Measurements from ENCODE around the gene BCDIN3D.

DNA sequence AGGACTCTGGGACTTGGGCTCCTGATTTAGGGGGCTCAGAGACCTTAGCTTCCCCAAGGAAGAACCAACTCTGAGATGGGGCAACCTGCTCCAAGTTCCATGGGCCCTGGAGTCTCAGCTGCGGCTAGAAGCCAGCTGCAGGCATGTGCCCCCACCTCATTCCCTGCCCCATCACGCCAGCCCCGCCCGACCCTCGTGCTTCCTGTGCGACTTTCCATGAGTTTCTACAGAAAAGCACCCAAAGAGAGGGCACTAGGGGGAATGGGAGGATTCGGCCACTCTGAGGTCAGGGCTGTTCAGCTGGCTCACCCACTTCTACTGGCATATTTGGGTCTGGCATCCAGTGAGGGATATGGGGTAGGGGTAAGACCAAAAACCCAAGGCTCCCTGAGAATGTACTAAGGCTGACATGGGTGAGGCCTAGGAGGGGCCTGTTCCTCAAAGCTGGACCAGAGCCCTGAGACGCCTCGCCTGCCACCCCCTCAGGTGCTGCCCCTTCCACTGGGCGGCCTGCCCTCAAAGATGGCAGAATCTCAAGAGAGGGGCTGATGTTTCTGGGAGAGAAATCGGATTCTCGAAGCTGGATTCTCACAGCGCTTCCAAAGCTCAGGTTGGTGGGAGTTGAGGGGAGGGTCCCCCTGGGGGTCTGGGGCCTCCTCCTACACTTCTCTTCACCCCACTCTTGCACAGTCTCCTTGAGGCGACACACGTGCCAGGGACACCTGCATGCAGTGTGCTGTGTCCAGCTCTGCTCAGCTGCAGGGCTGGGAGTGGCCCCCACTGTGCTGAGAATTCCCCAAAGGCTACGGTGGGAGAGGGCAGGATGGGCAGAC is 38.7 kb upstream of the BCDIN3D start:
- TF ChIP-seq, protein P1, sequence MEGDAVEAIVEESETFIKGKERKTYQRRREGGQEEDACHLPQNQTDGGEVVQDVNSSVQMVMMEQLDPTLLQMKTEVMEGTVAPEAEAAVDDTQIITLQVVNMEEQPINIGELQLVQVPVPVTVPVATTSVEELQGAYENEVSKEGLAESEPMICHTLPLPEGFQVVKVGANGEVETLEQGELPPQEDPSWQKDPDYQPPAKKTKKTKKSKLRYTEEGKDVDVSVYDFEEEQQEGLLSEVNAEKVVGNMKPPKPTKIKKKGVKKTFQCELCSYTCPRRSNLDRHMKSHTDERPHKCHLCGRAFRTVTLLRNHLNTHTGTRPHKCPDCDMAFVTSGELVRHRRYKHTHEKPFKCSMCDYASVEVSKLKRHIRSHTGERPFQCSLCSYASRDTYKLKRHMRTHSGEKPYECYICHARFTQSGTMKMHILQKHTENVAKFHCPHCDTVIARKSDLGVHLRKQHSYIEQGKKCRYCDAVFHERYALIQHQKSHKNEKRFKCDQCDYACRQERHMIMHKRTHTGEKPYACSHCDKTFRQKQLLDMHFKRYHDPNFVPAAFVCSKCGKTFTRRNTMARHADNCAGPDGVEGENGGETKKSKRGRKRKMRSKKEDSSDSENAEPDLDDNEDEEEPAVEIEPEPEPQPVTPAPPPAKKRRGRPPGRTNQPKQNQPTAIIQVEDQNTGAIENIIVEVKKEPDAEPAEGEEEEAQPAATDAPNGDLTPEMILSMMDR (IDR thresholded peaks at IDR 0.05), result no peak
- no peak for TF ChIP-seq POLR2A (IDR thresholded peaks at IDR 0.05)
- no peak for TF ChIP-seq POLR2AphosphoS5 (IDR thresholded peaks at IDR 0.05)
- no peak for TF ChIP-seq EP300 (IDR thresholded peaks at IDR 0.05)

Data from sigmoid colon (tissue), 4 donors.